Omental fat pad (tissue), 4 donors: Measurements from ENCODE around the gene KIAA0513. TPM values are rescaled to one million over a fixed set of nuclear protein-coding genes. Genes with fewer than 3 reads are reported as not detected.

ENCODE experiments used
- ATAC-seq: fragments of 150-250 bp; one replicate; pipeline ENCODE4 v1.9.1; 2016; ENCODE audit warnings: mild to moderate bottlenecking, moderate library complexity; ENCODE audit not compliant: low FRiP score
- DNase-seq: peaks from one replicate; pipeline ENCODE4 v3.0.0-alpha.2; 2019; ENCODE audit warnings: low spot score
- total RNA-seq, 4 donors: library from RNA; depleted of rRNA; stranded (reverse); fragments of >200 nt; gene quantifications; one replicate each; pipeline ENCODE4 v1.1.0, GENCODE V29; 2016
- TF ChIP-seq, protein P1 (sequence below), 3 donors: fragments of 450-650 bp; IDR thresholded peaks; one replicate each; pipeline ENCODE4 v1.5.1; 2016 to 2017; ENCODE audit warnings: antibody characterized with exemption in 3 of 3, mild to moderate bottlenecking in 3 of 3, moderate library complexity in 2 of 3

KIAA0513 gene
- 10 to 100 TPM in 3 of 4 donors, 1 to 10 TPM in 1; 9.1 to 13.2 (median 11.2) TPM for total RNA-seq

DNA sequence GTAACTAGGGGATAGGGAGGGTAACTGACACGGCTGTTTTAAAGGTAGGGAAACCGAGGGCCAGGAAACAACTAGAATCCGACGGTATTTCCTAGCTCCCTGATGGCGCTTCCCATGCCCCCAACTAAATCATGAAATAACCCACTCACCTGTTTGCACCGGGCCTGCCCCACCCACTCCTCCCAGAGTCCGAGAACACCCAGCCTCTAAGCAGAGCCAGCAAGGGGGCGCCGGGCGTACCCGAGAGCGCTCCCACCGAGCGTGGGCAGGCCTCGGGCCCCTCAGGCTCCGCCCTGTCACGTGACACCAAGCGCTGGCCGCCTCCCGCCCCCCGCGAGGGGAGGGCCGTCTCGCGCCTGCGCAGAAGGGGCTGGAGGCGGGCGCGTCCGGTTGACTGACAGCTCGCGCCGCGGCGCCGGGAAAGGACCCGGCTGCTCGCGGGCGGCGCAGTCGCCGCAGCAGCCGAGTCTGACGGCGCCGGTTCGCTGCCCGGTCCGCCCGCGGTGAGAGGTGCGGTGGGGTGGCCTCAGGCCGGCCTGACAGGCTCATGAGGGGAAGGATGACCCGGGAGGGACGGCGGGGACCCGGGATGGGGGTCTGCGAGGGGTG, at the start of gene KIAA0513:
KIAA0513 (plus strand) TSS at position 447 of the 609 bp plus-strand sequence. CDS start 39,277 bp downstream, outside the sequence.
- TF ChIP-seq, protein P1, sequence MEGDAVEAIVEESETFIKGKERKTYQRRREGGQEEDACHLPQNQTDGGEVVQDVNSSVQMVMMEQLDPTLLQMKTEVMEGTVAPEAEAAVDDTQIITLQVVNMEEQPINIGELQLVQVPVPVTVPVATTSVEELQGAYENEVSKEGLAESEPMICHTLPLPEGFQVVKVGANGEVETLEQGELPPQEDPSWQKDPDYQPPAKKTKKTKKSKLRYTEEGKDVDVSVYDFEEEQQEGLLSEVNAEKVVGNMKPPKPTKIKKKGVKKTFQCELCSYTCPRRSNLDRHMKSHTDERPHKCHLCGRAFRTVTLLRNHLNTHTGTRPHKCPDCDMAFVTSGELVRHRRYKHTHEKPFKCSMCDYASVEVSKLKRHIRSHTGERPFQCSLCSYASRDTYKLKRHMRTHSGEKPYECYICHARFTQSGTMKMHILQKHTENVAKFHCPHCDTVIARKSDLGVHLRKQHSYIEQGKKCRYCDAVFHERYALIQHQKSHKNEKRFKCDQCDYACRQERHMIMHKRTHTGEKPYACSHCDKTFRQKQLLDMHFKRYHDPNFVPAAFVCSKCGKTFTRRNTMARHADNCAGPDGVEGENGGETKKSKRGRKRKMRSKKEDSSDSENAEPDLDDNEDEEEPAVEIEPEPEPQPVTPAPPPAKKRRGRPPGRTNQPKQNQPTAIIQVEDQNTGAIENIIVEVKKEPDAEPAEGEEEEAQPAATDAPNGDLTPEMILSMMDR (IDR thresholded peaks at IDR 0.05) = no peak
- DNase-seq (peak; percentile 71), ATAC-seq (peak; percentile 86)

DNA sequence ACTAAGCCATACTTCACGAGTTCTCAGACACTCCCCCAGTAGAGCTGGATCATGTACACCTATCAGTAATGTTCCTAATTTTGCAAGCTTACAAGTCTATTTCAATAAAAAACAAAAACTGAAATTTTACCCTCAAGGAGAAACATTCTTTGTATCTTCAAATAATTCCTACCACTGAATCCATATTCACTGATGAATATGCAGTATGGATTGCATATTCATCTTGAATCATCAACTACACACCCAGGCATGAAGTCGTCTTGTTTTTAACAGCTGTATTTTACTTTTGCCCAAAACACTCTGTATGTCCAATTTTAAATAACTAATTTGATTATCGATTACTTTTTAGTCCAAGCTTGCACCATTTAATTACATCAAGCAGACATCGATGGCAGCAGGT, 48.1 kb upstream of the KIAA0513 start:
- DNase-seq (no peak), ATAC-seq (no peak)
- TF ChIP-seq, protein P1 (IDR thresholded peaks at IDR 0.05) = no peak

DNA sequence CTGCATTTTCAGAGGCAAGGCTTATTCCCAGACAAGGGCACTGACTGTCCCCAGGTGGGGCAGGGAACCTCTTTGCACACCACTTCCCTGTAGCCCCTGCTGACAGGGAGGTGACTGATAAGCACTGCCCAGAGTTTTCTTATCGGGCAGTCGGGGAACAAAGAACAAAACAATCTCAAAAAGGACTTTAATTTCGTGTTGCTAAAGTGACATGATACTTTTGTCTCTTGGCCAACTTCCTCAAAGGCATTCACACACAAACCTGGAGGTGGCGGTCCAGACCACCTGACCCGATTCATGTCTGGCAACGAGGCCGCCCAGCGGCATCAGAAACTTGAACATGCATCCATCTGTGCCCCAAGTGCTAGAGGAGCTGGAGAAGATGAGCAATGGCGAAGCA, 45.2 kb upstream of the KIAA0513 start:
- TF ChIP-seq, protein P1 (IDR thresholded peaks at IDR 0.05) = no peak
- ATAC-seq (no peak), DNase-seq (no peak)

DNA sequence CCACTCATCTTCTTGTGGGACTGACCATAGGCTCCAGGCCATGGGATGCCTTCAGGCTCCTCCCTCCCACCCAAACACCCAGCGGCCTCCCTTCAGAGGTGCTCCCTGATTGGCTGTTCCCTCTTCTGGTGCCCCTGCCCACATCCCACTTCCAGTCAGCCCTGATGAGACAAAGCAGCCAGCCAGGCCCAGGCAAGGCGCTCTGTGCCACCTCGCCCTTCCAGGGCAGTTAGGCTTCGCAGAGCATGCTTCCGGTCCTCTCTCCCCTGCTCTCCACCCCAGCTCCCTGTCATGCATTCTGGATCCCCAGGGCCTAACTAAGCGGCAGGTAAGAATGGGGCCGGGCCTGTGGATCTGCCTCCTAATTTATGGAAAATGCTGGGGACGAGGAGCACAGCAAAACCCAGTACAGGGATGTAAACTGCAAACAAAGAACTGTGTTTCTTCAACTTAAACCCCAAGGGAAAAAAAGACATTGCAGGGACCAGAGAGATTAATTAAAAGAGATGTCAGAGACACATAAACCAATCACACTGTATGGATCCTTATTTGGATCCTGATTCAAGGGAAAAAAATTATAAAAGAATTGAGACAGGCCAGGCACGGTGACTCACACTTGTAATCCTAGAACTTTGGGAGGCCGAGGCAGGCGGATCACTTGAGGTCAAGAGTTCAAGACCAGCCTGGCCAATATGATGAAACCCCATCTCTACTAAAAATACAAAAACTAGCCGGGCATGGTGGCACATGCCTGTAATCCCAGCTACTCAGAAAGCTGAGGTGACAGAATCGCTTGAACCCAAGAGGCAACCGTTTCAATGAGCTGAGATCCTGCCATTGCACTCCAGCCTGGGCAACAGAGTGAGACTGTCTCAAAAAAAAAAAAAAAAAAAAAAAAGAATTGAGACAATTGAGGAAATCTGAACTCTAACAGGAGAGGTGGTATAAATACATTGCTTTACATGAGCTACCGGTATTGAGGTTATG, 42.2 kb upstream of the KIAA0513 start:
- ATAC-seq (peak; percentile 19), DNase-seq (no peak)
- TF ChIP-seq, protein P1 (IDR thresholded peaks at IDR 0.05) = no peak

GRCh38 chr16:84986102-84986501, 41.5 kb upstream of the KIAA0513 start:
- no peak for DNase-seq
- TF ChIP-seq, protein P1 (IDR thresholded peaks at IDR 0.05) = no peak
- no peak for ATAC-seq

- TF ChIP-seq, protein P1 (IDR thresholded peaks at IDR 0.05) = no peak
- ATAC-seq = no peak
- DNase-seq = no peak
Observed at GRCh38 chr16:84986879-84987278, 40.7 kb upstream of the KIAA0513 start.
